Osteoblast (primary cell): ENCODE results near the gene EED. TPM values are rescaled to one million over a fixed set of nuclear protein-coding genes. Genes with fewer than 3 reads are reported as not detected.

Experiments used
- DNase-seq: peaks from one replicate; pipeline ENCODE4 v3.0.0; 2011; ENCODE audit warnings: low spot score, mixed read lengths; ENCODE audit not compliant: insufficient read length; ENCODE audit errors: missing footprints
- H2AFZ ChIP-seq: 2 replicates; pipeline ENCODE4 v1.6.0; 2011; ENCODE audit warnings: mild to moderate bottlenecking, low read length
- H3K27ac ChIP-seq: 2 replicates; pipeline ENCODE4 v1.5.1; 2011; ENCODE audit warnings: mild to moderate bottlenecking, low read depth, low read length, moderate library complexity
- H3K27me3 ChIP-seq: 2 replicates; pipeline ENCODE4 v1.6.0; 2012; ENCODE audit warnings: mild to moderate bottlenecking, control low read depth, inconsistent platforms, low read length, moderate library complexity; ENCODE audit not compliant: insufficient read depth
- H3K36me3 ChIP-seq: 2 replicates; pipeline ENCODE4 v1.5.1; 2011; ENCODE audit warnings: mild to moderate bottlenecking, low read length, control low read depth, moderate library complexity; ENCODE audit not compliant: insufficient read depth
- H3K4me1 ChIP-seq: 2 replicates; pipeline ENCODE4 v1.5.1; 2011; ENCODE audit warnings: mild to moderate bottlenecking, low read length, control low read depth, moderate library complexity; ENCODE audit not compliant: insufficient read depth
- H3K4me2 ChIP-seq: 2 replicates; pipeline ENCODE4 v1.6.0; 2011; ENCODE audit warnings: mild to moderate bottlenecking, low read length; ENCODE audit not compliant: insufficient read depth
- H3K4me3 ChIP-seq: fragments of 200-600 bp; sonication (generic); 3 replicates; pipeline ENCODE4 v1.5.1; 2012; ENCODE audit warnings: mild to moderate bottlenecking, low read length, inconsistent platforms; ENCODE audit not compliant: insufficient read depth
- H3K79me2 ChIP-seq: 2 replicates; pipeline ENCODE4 v1.6.0; 2012; ENCODE audit warnings: mild to moderate bottlenecking, low read length, control low read depth, inconsistent platforms; ENCODE audit not compliant: insufficient read depth
- H3K9me3 ChIP-seq: 2 replicates; pipeline ENCODE4 v1.5.1; 2011; ENCODE audit warnings: low read depth, low read length, control low read depth
- H4K20me1 ChIP-seq: 2 replicates; pipeline ENCODE4 v1.6.0; 2012; ENCODE audit warnings: mild to moderate bottlenecking, low read length, control low read depth; ENCODE audit not compliant: insufficient read depth
- total RNA-seq: library from RNA; depleted of rRNA; stranded (reverse); fragments of >200 nt; gene quantifications from 2 replicates; pipeline ENCODE4 v1.2.3, GENCODE V29; 2012
- TF ChIP-seq, protein P1 (sequence below): IDR thresholded peaks from 2 replicates; pipeline ENCODE4 v1.5.1; 2011; ENCODE audit warnings: mild to moderate bottlenecking, low read depth, low read length, moderate library complexity; ENCODE audit errors: extremely low read depth

Gene EED
- total RNA-seq, 1 donor, result 12.3 TPM

- Histone ChIP-seq H3K4me2 (no peak overlapping the region), H3K4me3 (no peak overlapping the region), H3K9me3 (no peaks in the 10 kb centered on the region), H3K4me1 (no peaks in the 10 kb centered on the region), H3K79me2 (peaks cover 24% of the 10 kb centered on the region), H3K27ac (no peak overlapping the region), H3K27me3 (no peaks in the 10 kb centered on the region), H3K36me3 (peaks cover 10% of the 10 kb centered on the region), H4K20me1 (no peaks in the 10 kb centered on the region), H2AFZ (no peak overlapping the region)
- TF ChIP-seq, protein P1, sequence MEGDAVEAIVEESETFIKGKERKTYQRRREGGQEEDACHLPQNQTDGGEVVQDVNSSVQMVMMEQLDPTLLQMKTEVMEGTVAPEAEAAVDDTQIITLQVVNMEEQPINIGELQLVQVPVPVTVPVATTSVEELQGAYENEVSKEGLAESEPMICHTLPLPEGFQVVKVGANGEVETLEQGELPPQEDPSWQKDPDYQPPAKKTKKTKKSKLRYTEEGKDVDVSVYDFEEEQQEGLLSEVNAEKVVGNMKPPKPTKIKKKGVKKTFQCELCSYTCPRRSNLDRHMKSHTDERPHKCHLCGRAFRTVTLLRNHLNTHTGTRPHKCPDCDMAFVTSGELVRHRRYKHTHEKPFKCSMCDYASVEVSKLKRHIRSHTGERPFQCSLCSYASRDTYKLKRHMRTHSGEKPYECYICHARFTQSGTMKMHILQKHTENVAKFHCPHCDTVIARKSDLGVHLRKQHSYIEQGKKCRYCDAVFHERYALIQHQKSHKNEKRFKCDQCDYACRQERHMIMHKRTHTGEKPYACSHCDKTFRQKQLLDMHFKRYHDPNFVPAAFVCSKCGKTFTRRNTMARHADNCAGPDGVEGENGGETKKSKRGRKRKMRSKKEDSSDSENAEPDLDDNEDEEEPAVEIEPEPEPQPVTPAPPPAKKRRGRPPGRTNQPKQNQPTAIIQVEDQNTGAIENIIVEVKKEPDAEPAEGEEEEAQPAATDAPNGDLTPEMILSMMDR, result no peak
- DNase-seq, result no peak
Observed at GRCh38 chr11:86259730-86260129, 15.2 kb downstream of the EED start.

DNA sequence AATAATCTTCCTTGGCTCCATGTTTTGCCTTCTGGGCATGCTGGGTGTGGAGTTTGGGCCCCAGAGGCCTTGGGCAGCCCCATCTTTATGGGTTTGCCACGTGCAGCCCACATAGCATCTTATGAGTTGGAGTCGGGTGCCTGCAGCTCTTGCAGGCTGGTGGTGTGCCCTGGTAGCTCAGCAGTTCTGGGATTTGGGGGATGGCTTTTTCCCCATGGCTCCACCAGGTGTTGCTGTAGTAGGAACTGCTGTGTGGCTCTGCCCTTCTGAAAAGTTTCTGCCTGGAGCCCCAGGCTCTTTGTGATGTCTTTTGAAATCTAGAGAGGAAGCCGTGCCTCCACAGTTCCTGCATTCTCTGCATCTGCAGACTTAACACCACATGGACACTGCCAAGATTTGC is 16.8 kb downstream of the EED start:
- TF ChIP-seq, protein P1, result no peak
- Histone ChIP-seq H4K20me1 (no peaks in the 10 kb centered on the region), H3K27ac (no peak overlapping the region), H3K79me2 (peaks cover 13% of the 10 kb centered on the region), H3K9me3 (no peaks in the 10 kb centered on the region), H3K36me3 (peaks cover 12% of the 10 kb centered on the region), H3K4me3 (no peak overlapping the region), H3K4me1 (no peaks in the 10 kb centered on the region), H2AFZ (no peak overlapping the region), H3K27me3 (no peaks in the 10 kb centered on the region), H3K4me2 (no peak overlapping the region)
- no peak for DNase-seq

- no peaks in the 10 kb centered on the region for H3K4me1 ChIP-seq
- no peaks in the 10 kb centered on the region for H4K20me1 ChIP-seq
- TF ChIP-seq, protein P1, result no peak
- no peak for DNase-seq
- H3K27ac ChIP-seq, result no peak overlapping the region
- H3K36me3 ChIP-seq, result peaks cover 12% of the 10 kb centered on the region
- H3K4me3 ChIP-seq, result no peak overlapping the region
- no peak overlapping the region for H2AFZ ChIP-seq
- no peaks in the 10 kb centered on the region for H3K27me3 ChIP-seq
- H3K4me2 ChIP-seq, result no peak overlapping the region
- peaks cover 6% of the 10 kb centered on the region for H3K79me2 ChIP-seq
- no peaks in the 10 kb centered on the region for H3K9me3 ChIP-seq
Observed at GRCh38 chr11:86262387-86262786, 17.8 kb downstream of the EED start.

- Histone ChIP-seq H3K27ac (no peak overlapping the region), H3K79me2 (peaks cover 8% of the 10 kb centered on the region), H4K20me1 (no peaks in the 10 kb centered on the region), H3K36me3 (peaks cover 7% of the 10 kb centered on the region), H3K4me1 (no peaks in the 10 kb centered on the region), H3K4me3 (no peak overlapping the region), H3K27me3 (no peaks in the 10 kb centered on the region), H3K4me2 (no peak overlapping the region), H2AFZ (no peak overlapping the region), H3K9me3 (no peaks in the 10 kb centered on the region)
- DNase-seq, result no peak
- TF ChIP-seq, protein P1, result no peak
Observed at GRCh38 chr11:86264649-86265048, 20.1 kb downstream of the EED start.
